A673 (cell line): ENCODE measurements around the gene NKD1.

Experiments
- EZH2 ChIP-seq: fragments of 200-600 bp; sonication (generic); IDR thresholded peaks from 2 replicates; pipeline ENCODE4 v1.6.1; 2017; ENCODE audit warnings: borderline replicate concordance, low read depth, mild to moderate bottlenecking, mixed read lengths, antibody characterized with exemption, low read length; ENCODE audit not compliant: poor library complexity, severe bottlenecking
- TF ChIP-seq, protein P1 (sequence below): fragments of 300-800, 200-600 bp; sonication (generic); conservative IDR thresholded peaks from 2 replicates; pipeline ENCODE4 v1.5.1; 2017; ENCODE audit warnings: low read depth, mild to moderate bottlenecking, antibody characterized with exemption, low read length, moderate library complexity, mixed read lengths

DNA sequence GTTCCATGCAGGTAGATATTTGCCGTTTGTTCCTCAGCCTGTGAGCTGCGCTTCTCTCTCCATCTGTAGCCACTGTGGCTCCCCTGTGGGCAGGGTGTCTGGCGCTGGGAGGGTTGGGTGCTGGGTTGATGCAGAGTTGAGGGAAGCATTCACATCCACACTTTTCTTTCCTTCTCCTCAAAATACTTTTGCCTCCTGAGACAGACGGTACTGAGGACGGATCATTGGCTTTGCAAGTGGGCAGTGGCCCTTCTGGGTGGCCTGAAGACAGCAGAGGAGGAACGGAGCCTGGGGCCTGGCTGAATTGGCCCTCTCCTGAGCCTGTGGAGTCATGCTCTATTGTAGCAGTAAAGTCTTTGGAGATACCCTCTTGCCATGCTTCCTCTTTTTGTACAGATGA is 43.0 kb downstream of the NKD1 start:
- TF ChIP-seq, protein P1, sequence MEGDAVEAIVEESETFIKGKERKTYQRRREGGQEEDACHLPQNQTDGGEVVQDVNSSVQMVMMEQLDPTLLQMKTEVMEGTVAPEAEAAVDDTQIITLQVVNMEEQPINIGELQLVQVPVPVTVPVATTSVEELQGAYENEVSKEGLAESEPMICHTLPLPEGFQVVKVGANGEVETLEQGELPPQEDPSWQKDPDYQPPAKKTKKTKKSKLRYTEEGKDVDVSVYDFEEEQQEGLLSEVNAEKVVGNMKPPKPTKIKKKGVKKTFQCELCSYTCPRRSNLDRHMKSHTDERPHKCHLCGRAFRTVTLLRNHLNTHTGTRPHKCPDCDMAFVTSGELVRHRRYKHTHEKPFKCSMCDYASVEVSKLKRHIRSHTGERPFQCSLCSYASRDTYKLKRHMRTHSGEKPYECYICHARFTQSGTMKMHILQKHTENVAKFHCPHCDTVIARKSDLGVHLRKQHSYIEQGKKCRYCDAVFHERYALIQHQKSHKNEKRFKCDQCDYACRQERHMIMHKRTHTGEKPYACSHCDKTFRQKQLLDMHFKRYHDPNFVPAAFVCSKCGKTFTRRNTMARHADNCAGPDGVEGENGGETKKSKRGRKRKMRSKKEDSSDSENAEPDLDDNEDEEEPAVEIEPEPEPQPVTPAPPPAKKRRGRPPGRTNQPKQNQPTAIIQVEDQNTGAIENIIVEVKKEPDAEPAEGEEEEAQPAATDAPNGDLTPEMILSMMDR = no peak
- no peak for TF ChIP-seq EZH2
